ENCODE results near the gene CRNKL1.

Gene CRNKL1

GRCh38 chr20:20051767-20052073 lies 546 bp downstream of the CRNKL1 start:
- H3K27ac ChIP-seq: peak overlapping the region; percentile 62
- TF ChIP-seq CTCF (conservative IDR thresholded peaks at IDR 0.05; ENCODE audit: low read depth, low read length): no peak

GRCh38 chr20:20039752-20040387 lies 12.4 kb downstream of the CRNKL1 start:
- Histone ChIP-seq H2AFZ (ENCODE audit: low read depth) (no peak overlapping the region), H3K4me1 (ENCODE audit: low read depth, poor library complexity, severe bottlenecking) (no peaks in the 10 kb centered on the region), H3K27me3 (ENCODE audit: insufficient read depth, low read depth) (no peaks in the 10 kb centered on the region), H3K4me3 (IDR thresholded peaks at IDR 0.05; ENCODE audit: insufficient read depth, low read depth, low read length) (no peak overlapping the region), H3K79me2 (ENCODE audit: insufficient read depth, low read depth) (no peaks in the 10 kb centered on the region), H3K4me2 (no peak overlapping the region), H3K9ac (no peak overlapping the region), H3K27ac (no peak overlapping the region), H4K20me1 (ENCODE audit: insufficient read depth) (no peaks in the 10 kb centered on the region), H3K36me3 (ENCODE audit: insufficient read depth) (0 out of 2 replicates have a peak, but pooled peaks cover 5% of the 10 kb centered on the region)
- TF ChIP-seq CTCF (conservative IDR thresholded peaks at IDR 0.05; ENCODE audit: low read depth, low read length): no peak

More at GRCh38 chr20:20051767-20052073, 546 bp downstream of the CRNKL1 start:
- Histone ChIP-seq H3K4me2 (peak overlapping the region; percentile 61), H3K79me2 (ENCODE audit: insufficient read depth, low read depth) (peaks cover 15% of the 10 kb centered on the region), H2AFZ (ENCODE audit: low read depth) (peak overlapping the region; percentile 47; the same call in 1 of the 2 replicates), H3K9ac (peak overlapping the region; percentile 61; the same call in 1 of the 2 replicates), H3K4me3 (IDR thresholded peaks at IDR 0.05; ENCODE audit: insufficient read depth, low read depth, low read length) (peak overlapping the region; percentile 32), H3K27me3 (ENCODE audit: insufficient read depth, low read depth) (no peaks in the 10 kb centered on the region), H3K4me1 (ENCODE audit: low read depth, poor library complexity, severe bottlenecking) (peaks cover 17% of the 10 kb centered on the region), H3K36me3 (ENCODE audit: insufficient read depth) (no peaks in the 10 kb centered on the region), H4K20me1 (ENCODE audit: insufficient read depth) (no peaks in the 10 kb centered on the region)

DNA sequence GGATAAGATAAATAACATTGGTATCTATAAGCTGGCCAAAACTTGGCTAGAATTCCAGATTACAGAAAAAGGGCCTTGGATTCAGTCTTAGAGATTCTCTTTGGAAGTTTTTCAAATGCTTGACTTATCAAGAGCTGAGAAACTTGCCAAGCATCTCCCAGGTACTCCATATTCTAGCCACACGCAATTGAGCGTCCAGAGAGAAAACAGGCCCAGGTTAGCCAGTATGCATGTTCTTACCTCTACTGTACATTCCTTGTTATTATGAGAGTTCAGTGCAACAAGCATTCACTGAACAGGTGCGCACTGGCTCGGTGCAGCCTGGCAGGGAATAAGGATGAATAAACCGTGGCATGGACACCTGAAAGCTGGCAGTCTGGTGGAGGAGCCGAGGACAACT lies 13.7 kb downstream of the CRNKL1 start:
- H3K27ac ChIP-seq: no peak overlapping the region
- H3K4me3 ChIP-seq (IDR thresholded peaks at IDR 0.05; ENCODE audit: insufficient read depth, low read depth, low read length): no peak overlapping the region
- H3K27me3 ChIP-seq (ENCODE audit: insufficient read depth, low read depth): no peaks in the 10 kb centered on the region
- H4K20me1 ChIP-seq (ENCODE audit: insufficient read depth): no peaks in the 10 kb centered on the region
- H3K4me2 ChIP-seq: no peak overlapping the region
- no peak for TF ChIP-seq CTCF (conservative IDR thresholded peaks at IDR 0.05; ENCODE audit: low read depth, low read length)
- H3K79me2 ChIP-seq (ENCODE audit: insufficient read depth, low read depth): no peaks in the 10 kb centered on the region
- no peak overlapping the region for H3K9ac ChIP-seq
- no peak overlapping the region for H2AFZ ChIP-seq (ENCODE audit: low read depth)
- 0 out of 2 replicates have a peak, but pooled peaks cover 5% of the 10 kb centered on the region for H3K36me3 ChIP-seq (ENCODE audit: insufficient read depth)
- no peaks in the 10 kb centered on the region for H3K4me1 ChIP-seq (ENCODE audit: low read depth, poor library complexity, severe bottlenecking)

- H2AFZ ChIP-seq (ENCODE audit: low read depth): no peak overlapping the region
- H3K79me2 ChIP-seq (ENCODE audit: insufficient read depth, low read depth): no peaks in the 10 kb centered on the region
- H3K27me3 ChIP-seq (ENCODE audit: insufficient read depth, low read depth): no peaks in the 10 kb centered on the region
- no peak overlapping the region for H3K9ac ChIP-seq
- H3K36me3 ChIP-seq (ENCODE audit: insufficient read depth): 0 out of 2 replicates have a peak, but pooled peaks cover 5% of the 10 kb centered on the region
- H3K4me1 ChIP-seq (ENCODE audit: low read depth, poor library complexity, severe bottlenecking): no peaks in the 10 kb centered on the region
- no peak for TF ChIP-seq CTCF (conservative IDR thresholded peaks at IDR 0.05; ENCODE audit: low read depth, low read length)
- H3K4me3 ChIP-seq (IDR thresholded peaks at IDR 0.05; ENCODE audit: insufficient read depth, low read depth, low read length): no peak overlapping the region
- H3K27ac ChIP-seq: no peak overlapping the region
- H3K4me2 ChIP-seq: no peak overlapping the region
- no peaks in the 10 kb centered on the region for H4K20me1 ChIP-seq (ENCODE audit: insufficient read depth)
Observed at GRCh38 chr20:20037960-20038359, 14.3 kb downstream of the CRNKL1 start.
